Heart left ventricle (tissue), 16 donors: Measurements from ENCODE around the gene USP32. TPM values are rescaled to one million over a fixed set of nuclear protein-coding genes. Genes with fewer than 3 reads are reported as not detected.

Experiments used
- ATAC-seq, 4 donors: fragments of 200-7000 bp; cut with Tn5 transposase; one replicate each; pipeline ENCODE4 v1.9.1; 2020 to 2022; ENCODE audit warnings: moderate library complexity in 4 of 4, mild to moderate bottlenecking in 3 of 4, moderate number of reproducible peaks in 1 of 4
- DNase-seq, 5 donors: peaks; one replicate each; pipeline ENCODE4 v3.0.0-alpha.2; 2020
- H3K27ac ChIP-seq, 12 donors: fragments of 200-600 bp; sonication (generic) in 4 of 12; one replicate each; pipeline versions ENCODE4 v1.5.0 to v1.8.0; 2016 to 2022; ENCODE audit warnings: mild to moderate bottlenecking in 2 of 12
- H3K27me3 ChIP-seq, 9 donors: fragments of 200-600 bp; sonication (generic) in 2 of 9; one replicate each; pipeline versions ENCODE4 v1.5.1 to v1.8.0; 2016 to 2022; ENCODE audit warnings: mild to moderate bottlenecking in 3 of 9
- H3K36me3 ChIP-seq, 9 donors: fragments of 200-600 bp; sonication (generic) in 2 of 9; one replicate each; pipeline versions ENCODE4 v1.5.0 to v1.8.0; 2018 to 2022; ENCODE audit warnings: mild to moderate bottlenecking in 2 of 9
- H3K4me1 ChIP-seq, 12 donors: fragments of 200-600 bp; sonication (generic) in 4 of 12; one replicate each; pipeline versions ENCODE4 v1.5.0 to v1.8.0; 2016 to 2022; ENCODE audit warnings: mild to moderate bottlenecking in 3 of 12
- H3K4me3 ChIP-seq, 12 donors: fragments of 200-600 bp; sonication (generic) in 4 of 12; one replicate each; pipeline versions ENCODE4 v1.5.0 to v1.8.0; 2017 to 2022; ENCODE audit warnings: mild to moderate bottlenecking in 9 of 12, moderate library complexity in 4 of 12
- H3K9me3 ChIP-seq, 12 donors: fragments of 200-600 bp; sonication (generic) in 4 of 12; one replicate each; pipeline versions ENCODE4 v1.5.0 to v1.8.0; 2016 to 2022; ENCODE audit warnings: mild to moderate bottlenecking in 1 of 12
- POLR2A ChIP-seq, 2 donors: fragments of 450-650 bp; IDR thresholded peaks; one replicate each; pipeline ENCODE4 v1.6.1; 2017; ENCODE audit warnings: antibody characterized with exemption in 2 of 2, mild to moderate bottlenecking in 2 of 2, moderate library complexity in 2 of 2
- WGBS, 4 donors: extraction: QIAGEN DNeasy Blood & Tissue Kit in 2 of 4; methylation state at CpG; one replicate each; pipeline versions ENCODE4 v1.1.5 to v1.1.7; 2013 to 2018; 5-methylcytosine and 5-hydroxymethylcytosine counted together
- intact Hi-C, 10 donors: fragments of 100-400 bp; cut with DNase I; formaldehyde crosslinking; loops; one replicate each; pipeline versions ENCODE4 v1.11.1 to v1.14.2; 2022
- polyA plus RNA-seq, 2 donors: library from polyadenylated mRNA; stranded (reverse); fragments of 200-250 nt; gene quantifications; one replicate each; pipeline ENCODE4 v1.2.3, GENCODE V29; 2013
- total RNA-seq, 9 donors: library from RNA; depleted of rRNA in 2 of 9; stranded (reverse); fragments of >200 nt in 2 of 9; fragmentation: NEBNext Ultra II Directional in 3 of 9; extraction: Animal tissue kit (Norgen Biotek cat#: 25700) in 3 of 9; gene quantifications; one replicate each; pipeline versions ENCODE4 v1.1.0 to v1.2.4, GENCODE V29; 2016 to 2023
- TF ChIP-seq, protein P1 (sequence below), 12 donors: fragments of 200-600 bp; sonication (generic) in 4 of 12; IDR thresholded peaks; one replicate each; pipeline versions ENCODE4 v1.5.0 to v1.8.0; 2018 to 2022; ENCODE audit warnings: antibody characterized with exemption in 12 of 12, mild to moderate bottlenecking in 5 of 12
- donor health status: ischemic (EF 13 %, LVEDD 7.1; RV severe dilation, severe dysfunction).
- donor health status: healthy with polysubstance abuse.
- donor health status: DM: no; HTN: yes; CAD: no.
- donor health status: DM: no; HTN: no; CAD: no.
- donor health status: ischemic (EF 25% LVEDD 6.9; RV normal size, moderate dysfunction).
- donor health status: ischemic (EF 25% LVEDD 5.7; RV mildly dilated, moderate dysfunction).
- donor health status: healthy.
- donor health status: DM: yes; HTN: yes; CAD: no.
- donor health status: ischemic (EF 35%, LVEDD 5.7; RV mildly dilated, moderate dysfunction).
- donor health status: nonischemic (EF 11% LVEDD 7.7; RV severe dilation, severe dysfunction).
- donor health status: DM: yes; HTN: yes; CAD: no.
- donor health status: PGD.
- donor health status: ischemic (EF 29% LVEDD 5.4; RV normal size, mild dysfunction).
- donor health status: nonischemic (EF 23%, LVEDD 6.1; RV moderate dilation, normal function).

The USP32 gene
- total and polyA plus RNA-seq, 11 donors: 9.8 to 50.0 (median 30.3) TPM

DNA sequence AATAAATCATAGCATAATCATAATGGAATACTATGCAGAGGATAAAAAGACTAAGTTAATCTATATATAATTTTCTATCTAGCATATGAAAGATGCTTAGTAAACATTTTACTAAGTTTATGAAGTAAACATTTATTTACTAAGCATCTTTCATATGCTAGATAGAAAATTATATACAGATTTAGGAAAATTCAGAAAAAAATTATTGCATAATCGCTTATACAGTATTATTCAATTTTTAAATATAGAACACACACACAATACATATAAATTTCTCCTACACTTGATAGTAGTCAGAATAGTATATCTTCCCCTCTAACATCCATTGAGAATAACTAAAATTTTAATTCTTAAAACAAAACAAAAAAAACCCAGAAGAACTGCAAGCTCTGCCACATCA lies 131.4 kb downstream of the USP32 start:
- Histone ChIP-seq H3K4me1 (no peaks in the 10 kb centered on the region), H3K4me3 (no peak overlapping the region), H3K36me3 (peaks cover 0 to 74% (median 64%) of the 10 kb centered on the region in 9 donors), H3K9me3 (no peaks in the 10 kb centered on the region), H3K27me3 (no peaks in the 10 kb centered on the region), H3K27ac (no peak overlapping the region)
- ATAC-seq (no peak), DNase-seq (no peak)
- WGBS, 4 donors: 97 to 100% (median 99%) methylated on average over 1 of the region's 1 CpG
- TF ChIP-seq, protein P1, sequence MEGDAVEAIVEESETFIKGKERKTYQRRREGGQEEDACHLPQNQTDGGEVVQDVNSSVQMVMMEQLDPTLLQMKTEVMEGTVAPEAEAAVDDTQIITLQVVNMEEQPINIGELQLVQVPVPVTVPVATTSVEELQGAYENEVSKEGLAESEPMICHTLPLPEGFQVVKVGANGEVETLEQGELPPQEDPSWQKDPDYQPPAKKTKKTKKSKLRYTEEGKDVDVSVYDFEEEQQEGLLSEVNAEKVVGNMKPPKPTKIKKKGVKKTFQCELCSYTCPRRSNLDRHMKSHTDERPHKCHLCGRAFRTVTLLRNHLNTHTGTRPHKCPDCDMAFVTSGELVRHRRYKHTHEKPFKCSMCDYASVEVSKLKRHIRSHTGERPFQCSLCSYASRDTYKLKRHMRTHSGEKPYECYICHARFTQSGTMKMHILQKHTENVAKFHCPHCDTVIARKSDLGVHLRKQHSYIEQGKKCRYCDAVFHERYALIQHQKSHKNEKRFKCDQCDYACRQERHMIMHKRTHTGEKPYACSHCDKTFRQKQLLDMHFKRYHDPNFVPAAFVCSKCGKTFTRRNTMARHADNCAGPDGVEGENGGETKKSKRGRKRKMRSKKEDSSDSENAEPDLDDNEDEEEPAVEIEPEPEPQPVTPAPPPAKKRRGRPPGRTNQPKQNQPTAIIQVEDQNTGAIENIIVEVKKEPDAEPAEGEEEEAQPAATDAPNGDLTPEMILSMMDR (IDR thresholded peaks at IDR 0.05): no peak
- TF ChIP-seq POLR2A (IDR thresholded peaks at IDR 0.05): no peak
- intact Hi-C loops: no loop called here

DNA sequence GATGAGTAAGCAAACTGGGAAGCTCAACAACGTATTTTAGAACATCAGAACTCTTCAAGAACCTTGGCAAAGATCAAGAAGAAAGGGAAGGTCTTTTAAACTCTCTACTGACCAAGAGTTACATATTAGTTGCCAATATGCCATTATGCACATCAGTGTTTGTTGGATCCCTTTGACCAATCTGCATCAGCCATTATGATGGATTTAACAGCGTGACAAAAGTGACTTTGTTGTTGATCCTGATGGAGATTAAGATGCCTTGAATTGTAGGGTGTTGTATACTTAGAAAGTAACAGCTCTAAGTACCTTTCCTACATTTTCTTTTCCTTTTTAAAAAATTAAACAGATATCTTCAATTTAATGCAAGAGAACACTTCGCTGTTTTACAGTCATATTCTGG lies 133.6 kb downstream of the USP32 start:
- TF ChIP-seq, protein P1 (IDR thresholded peaks at IDR 0.05): no peak
- TF ChIP-seq POLR2A (IDR thresholded peaks at IDR 0.05): no peak
- H3K9me3 ChIP-seq: no peaks in the 10 kb centered on the region
- 93 to 96% (median 95%) methylated on average over 3 of the region's 3 CpGs for WGBS, 4 donors
- no peaks in the 10 kb centered on the region for H3K4me1 ChIP-seq
- peaks cover 0 to 75% (median 63%) of the 10 kb centered on the region in 9 donors for H3K36me3 ChIP-seq
- no peaks in the 10 kb centered on the region for H3K27me3 ChIP-seq
- no peak overlapping the region for H3K27ac ChIP-seq
- H3K4me3 ChIP-seq: no peak overlapping the region
- intact Hi-C loops: no loop called here
- DNase-seq (no peak), ATAC-seq (no peak)

DNA sequence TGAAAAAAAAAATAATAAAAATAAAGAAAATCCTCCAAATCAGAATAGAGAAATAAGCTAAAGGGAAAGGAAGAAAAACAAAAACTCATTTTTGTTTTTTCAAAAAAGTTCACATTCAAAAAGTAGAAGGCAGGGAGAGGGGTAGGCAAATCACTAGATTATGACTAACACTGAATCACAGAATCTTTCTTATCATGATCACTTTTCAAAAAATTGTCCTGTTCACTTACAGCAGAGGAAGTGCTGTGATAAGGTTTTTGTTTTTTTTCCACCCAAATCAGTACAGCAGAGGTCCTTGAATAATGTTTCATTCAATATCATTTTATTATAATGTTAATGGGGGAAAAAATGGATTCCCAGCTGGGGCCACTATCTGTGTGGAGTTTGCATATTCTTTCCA lies 135.8 kb downstream of the USP32 start:
- no peak overlapping the region for H3K4me3 ChIP-seq
- H3K9me3 ChIP-seq: no peaks in the 10 kb centered on the region
- no peak for ATAC-seq
- no peaks in the 10 kb centered on the region for H3K4me1 ChIP-seq
- no peak for TF ChIP-seq POLR2A (IDR thresholded peaks at IDR 0.05)
- TF ChIP-seq, protein P1 (IDR thresholded peaks at IDR 0.05): no peak
- H3K36me3 ChIP-seq: peaks cover 0 to 75% (median 63%) of the 10 kb centered on the region in 9 donors
- no peak overlapping the region for H3K27ac ChIP-seq
- no peak for DNase-seq
- intact Hi-C loops: no loop called here
- no peaks in the 10 kb centered on the region for H3K27me3 ChIP-seq

DNA sequence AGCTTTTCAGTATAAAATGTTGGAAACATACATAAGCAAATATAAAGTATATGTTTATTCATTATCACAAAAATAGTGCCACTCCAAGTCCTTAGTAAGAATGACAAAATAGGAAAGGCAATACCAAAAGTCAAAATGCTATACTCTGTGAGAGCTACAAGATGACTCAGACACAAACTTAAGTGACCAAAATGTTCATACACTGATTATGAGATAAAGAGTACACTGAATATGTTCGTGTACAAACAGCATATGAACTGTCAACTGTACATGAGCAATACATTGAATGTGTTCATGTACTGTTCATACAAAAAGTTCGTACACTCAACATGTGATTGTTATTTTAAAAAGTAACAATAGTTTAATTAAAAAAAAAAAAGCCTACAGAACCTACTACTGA lies 138.9 kb downstream of the USP32 start:
- intact Hi-C loops: no loop called here
- no peak overlapping the region for H3K4me3 ChIP-seq
- WGBS, 4 donors: 90 to 94% (median 91%) methylated on average over 2 of the region's 2 CpGs
- peaks cover 0 to 2% (median 0%) of the 10 kb centered on the region in 12 donors for H3K9me3 ChIP-seq
- H3K4me1 ChIP-seq: no peaks in the 10 kb centered on the region
- ATAC-seq (no peak), DNase-seq (no peak)
- TF ChIP-seq, protein P1 (IDR thresholded peaks at IDR 0.05): no peak
- no peak for TF ChIP-seq POLR2A (IDR thresholded peaks at IDR 0.05)
- no peak overlapping the region for H3K27ac ChIP-seq
- peaks cover 0 to 81% (median 65%) of the 10 kb centered on the region in 9 donors for H3K36me3 ChIP-seq
- no peaks in the 10 kb centered on the region for H3K27me3 ChIP-seq
